Fibroblast of skin of abdomen (primary cell): ENCODE data around the gene HSF2BP.

Experiments
- DNase-seq: peaks from one replicate; pipeline ENCODE4 v3.0.0-alpha.2; 2013

The HSF2BP gene

GRCh38 chr21:43648171-43648570 lies 11.1 kb downstream of the HSF2BP start:
- DNase-seq = no peak

- peak; percentile 92 for DNase-seq
Observed at GRCh38 chr21:43646550-43647260, 12.6 kb downstream of the HSF2BP start.

GRCh38 chr21:43645976-43646375 lies 13.3 kb downstream of the HSF2BP start:
- DNase-seq = no peak

DNA sequence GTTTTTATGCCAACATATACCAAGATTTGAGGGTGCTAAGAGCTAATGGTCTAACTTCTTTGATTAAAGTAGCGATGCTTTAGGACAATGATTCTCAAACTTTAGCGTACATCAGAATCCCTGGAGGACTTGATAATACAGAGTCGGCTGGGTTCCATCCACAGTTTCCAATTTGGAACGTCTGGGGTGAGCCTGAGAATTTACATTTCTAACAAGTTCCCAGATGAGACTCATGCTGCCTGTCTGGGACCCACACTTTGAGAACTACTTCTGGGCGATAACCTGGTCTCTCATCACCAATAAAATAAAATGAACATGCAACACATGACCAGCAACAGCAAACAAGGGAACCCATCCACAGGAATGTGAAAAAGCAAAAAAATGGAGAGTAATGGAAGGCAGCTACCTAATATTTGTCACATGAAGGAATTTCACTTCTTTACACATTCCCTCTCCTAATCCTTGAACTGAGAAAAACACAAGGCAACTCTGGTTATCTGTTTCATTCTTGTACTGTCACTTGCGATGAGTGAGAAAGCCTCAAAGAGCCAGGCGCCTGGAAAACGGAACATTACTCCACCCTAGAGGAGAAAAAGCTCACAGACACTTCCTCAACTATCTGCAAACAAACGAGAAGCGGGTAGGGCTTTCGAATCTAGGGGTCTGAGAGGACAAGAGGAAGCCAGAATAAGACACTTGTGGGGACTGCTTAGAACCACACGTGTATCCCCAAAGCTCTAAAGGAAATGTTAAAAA lies 14.0 kb downstream of the HSF2BP start:
- peak; percentile 85 for DNase-seq

DNA sequence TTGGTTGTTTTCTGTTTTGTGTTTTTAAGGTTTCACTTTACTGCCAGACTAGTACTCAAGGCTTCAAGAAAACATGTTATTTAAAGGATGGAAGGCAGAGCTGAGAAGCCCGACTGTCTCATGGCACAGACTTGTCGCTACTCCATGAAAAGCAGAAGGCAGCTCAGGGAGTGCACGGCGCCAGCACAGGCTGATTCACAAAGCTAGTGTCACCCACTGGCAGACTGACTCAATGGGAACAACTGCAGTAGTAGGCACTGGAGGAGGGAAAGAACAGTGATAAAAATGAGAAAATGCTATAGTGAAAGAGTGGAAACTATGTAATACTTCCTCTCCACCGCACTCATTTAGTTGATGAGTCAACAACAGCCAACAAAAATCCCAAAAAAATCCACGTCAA lies 14.7 kb downstream of the HSF2BP start:
- peak; percentile 48 for DNase-seq

DNA sequence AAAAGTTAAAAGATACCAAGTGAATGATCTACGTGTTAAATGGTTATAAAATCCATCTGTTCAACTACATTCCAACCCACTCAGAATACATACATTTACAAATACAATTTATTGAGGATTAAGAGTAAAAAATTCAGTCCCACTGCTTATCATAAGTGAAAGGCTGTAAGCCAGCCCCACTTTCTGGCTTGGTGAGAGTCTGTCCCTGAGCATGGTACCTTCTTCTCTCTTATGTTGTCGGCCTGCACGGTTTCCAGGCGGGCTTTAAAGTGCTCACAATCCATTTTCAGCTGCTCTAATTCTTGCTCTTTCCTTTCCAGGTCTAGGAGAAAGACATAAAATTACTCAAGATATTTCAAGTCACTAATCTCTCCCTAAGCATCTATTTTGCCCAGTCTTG lies 15.2 kb downstream of the HSF2BP start:
- no peak for DNase-seq

GRCh38 chr21:43643193-43643592 lies 16.1 kb downstream of the HSF2BP start:
- DNase-seq = no peak

DNA sequence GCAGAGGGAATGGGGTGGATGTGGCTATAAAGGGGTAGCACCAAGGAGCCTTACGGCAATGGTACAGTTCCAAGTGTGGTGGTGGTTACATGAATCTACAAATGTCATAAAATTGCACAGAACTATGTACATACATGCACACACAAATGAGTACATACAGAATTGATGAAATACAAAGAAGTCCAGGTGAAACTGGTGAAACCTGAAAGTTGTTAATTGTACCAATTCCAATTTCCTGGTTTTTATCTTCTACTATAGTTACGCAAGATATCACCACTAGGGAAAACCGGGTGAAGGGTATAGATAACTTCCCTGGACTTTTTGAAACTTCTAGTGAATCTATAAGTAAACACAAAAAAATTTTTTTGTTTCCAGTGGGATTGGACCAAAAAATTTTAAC lies 18.9 kb downstream of the HSF2BP start:
- no peak for DNase-seq

- peak; percentile 87 for DNase-seq
Observed at GRCh38 chr21:43639470-43640353, 19.6 kb downstream of the HSF2BP start.

GRCh38 chr21:43637530-43638158 lies 21.6 kb downstream of the HSF2BP start:
- no peak for DNase-seq

- DNase-seq = no peak
Observed at GRCh38 chr21:43635436-43635835, 23.9 kb downstream of the HSF2BP start.

DNA sequence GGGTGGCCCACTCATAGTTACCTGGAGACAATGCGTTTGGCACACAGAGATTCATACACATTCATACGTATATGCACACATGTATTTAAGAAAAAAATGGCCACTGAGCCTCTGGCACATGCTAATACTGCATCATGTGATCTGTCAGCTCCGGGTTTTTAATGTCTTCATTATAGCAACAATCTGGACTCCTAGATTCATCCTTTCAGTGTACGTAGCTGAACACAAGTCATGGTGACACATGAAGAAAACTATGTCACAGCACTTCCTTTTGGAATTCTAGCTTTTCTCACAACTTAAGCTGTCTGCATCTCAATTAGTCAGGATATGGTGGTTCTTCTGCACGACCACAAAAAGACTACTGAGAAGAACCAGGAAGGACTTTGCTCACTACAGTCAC lies 24.7 kb downstream of the HSF2BP start:
- peak; percentile 79 for DNase-seq

DNA sequence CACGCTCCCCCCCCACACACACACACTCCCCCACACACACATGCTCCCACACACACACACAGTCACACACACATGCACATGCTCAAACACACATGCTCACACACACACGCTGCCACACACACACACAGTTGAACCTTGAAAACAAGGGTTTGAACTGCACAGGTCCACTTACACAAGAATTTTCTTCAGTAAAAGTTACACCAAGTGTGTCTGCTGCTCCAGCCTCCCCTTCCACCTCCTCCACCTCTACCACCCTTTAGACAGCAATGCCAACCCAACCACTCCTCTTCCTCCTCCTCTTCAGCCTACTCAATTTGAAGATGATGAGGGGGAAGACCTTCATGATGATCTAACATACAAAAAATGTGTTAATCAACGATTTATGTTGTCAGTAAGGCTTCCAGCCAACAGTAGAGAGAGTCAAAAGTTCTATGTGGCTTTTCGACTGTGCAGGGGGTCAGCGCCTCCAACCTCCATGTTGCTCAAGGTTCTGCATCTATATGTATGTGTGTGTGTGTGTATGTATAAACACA lies 26.8 kb downstream of the HSF2BP start:
- DNase-seq = no peak

- DNase-seq = no peak
Observed at GRCh38 chr21:43631411-43632107, 27.7 kb downstream of the HSF2BP start.

DNA sequence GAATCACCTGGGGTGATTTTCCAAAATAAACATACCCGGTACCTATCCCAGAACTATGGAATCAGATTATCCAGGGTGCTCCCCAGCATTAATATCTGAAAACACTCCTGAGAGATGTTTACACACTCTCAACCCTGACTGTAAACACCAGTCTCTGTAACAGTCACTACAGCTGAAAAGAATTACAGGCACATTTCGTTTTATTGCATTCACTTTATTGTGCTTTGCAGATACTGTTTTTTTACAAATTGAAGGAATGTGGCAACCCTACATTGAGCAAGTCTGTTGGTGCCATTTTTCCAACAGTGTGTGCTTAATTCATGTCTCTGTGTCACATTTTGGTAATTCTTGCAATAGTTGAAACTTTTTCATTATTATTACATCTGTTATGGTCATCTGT lies 31.8 kb downstream of the HSF2BP start:
- DNase-seq = no peak

DNA sequence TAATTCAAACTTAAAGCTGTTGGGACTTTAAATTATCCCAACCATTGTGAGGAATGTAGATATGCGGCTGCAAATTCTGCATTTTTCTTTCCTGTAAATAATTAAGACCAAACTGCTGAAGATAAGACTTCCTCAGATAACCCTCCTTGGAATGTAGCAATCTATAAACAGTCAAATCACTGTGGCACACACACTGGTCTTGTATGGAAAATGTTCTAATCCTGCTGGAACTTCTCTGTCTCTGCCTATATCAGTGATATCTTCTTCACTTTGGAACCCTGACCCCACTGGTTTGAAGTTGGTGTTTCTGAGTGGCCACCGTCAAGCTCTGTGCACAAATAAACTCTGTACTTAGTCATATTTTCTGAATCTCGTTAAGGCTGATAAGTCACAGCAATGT lies 32.9 kb downstream of the HSF2BP start:
- no peak for DNase-seq

GRCh38 chr21:43624339-43624738 lies 34.9 kb downstream of the HSF2BP start:
- DNase-seq = no peak

DNA sequence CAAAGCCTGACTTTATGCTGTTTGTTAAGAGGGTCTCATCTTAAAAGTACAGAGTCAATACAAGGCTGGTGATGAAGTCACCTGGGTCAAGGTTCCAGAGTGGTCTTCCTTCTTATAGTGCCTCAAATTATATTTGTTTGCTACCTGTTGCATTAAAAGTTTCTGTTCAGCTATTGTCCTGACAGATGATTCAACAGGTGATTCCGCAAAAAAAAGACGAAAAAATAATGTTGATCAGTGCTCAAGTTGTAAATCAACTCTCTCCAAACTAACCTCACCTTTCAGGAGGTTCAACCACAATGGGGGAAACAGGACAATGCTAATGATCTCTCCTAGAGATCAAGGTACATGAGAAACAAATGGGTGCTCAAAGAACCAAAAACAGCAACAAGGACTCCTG lies 35.7 kb downstream of the HSF2BP start:
- no peak for DNase-seq

GRCh38 chr21:43622796-43623195 lies 36.5 kb downstream of the HSF2BP start:
- no peak for DNase-seq

DNA sequence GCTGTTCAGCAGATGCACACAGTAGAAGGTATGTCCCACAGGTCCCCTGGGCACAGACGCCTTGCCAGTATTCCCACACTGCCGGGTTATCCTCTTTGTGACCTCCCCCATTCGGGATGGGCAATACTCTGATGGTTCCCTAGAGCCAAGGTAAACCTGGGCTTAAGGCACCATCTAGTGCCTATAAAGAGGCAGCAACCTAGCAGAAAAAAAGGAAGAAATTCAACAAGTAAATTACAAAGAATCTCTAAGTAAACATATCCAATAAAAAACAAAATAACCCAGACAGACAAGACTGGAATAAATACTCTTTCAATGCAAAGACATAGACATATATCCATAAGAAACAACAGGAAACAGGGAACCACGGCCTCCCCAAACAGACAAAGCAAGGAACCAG lies 39.4 kb downstream of the HSF2BP start:
- DNase-seq = no peak

DNA sequence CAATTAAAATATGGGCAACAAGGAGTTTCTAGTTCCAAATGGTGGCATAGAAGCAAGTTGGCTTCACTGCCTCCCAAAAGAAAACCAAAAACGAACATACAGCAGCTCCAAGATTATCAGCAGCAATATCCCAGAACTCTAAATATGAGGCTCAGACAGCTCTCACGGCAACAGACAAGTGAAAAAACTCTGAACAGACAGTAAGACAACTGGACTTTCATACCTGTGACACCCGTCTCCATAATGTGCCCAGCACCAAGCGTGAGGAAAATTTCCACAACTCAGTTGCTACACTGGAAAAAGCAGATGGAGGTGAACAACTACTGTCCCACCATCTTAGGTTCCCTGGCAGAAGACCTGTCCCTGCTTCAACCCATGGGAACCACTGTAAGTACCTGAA lies 39.9 kb downstream of the HSF2BP start:
- no peak for DNase-seq

DNA sequence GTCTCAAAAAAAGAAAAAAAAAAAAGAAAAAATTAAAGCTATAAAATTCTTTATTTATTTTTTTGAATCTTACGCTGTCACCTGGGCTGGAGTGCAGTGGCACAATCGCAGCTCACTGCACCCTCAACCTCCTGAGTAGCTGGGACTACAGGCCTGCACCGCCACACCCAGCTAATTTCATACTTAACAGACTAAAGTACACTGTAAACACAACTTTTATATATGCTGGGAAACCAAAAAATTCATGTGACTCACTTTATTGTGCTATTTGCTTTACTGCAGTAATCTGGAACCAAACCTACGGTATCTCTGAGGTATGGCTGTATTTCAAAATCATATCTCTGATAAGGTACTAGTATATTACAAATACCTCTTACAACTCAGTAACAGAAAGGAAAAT lies 40.3 kb downstream of the HSF2BP start:
- no peak for DNase-seq
